NOMO-1 treated with dmso at 0.1 percent for 144 hours (cell line): ENCODE data around the gene MAD1L1.
"Not testable (repeated sequence)": the region's sequence is repeated elsewhere in the genome, so short reads cannot be mapped to it uniquely, and the experiment has no call there.

Source experiments
- DNase-seq: peaks from one replicate; lab custom pipeline; 2025; ENCODE audit not compliant: unreplicated experiment; lab: John Stamatoyannopoulos, UW

The MAD1L1 gene

GRCh38 chr7:2071133-2071832 is 161.5 kb downstream of the MAD1L1 start:
- DNase-seq: no peak

DNA sequence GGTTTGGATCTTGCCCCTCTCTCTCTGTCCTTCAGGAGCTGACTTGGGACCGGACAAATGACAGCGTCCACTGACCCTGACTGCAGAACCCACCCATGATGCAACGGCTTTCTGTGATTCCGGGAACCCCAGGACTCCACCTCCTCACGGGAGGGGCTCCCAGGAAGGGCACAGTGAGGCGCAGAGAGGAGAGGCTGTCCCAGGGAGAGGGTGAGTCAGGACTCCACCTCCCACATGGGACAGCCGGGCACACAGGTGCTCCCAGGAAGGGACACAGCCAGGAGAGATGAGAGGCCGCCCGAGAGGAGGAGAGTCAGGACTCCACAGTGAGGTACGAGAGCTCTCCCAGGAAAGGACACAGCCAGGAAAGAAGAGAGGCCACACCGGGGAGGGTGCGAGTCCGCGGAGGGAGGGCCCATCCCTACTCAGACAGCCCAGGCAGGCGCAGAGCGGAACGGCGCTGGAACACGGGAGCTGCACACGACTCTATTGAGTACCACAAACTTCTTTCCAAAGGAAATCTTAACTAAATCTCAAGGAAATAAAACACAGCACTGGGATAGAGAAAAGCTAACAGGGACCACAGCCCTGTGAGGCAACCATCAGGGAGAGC is 162.5 kb downstream of the MAD1L1 start:
- no peak for DNase-seq

DNA sequence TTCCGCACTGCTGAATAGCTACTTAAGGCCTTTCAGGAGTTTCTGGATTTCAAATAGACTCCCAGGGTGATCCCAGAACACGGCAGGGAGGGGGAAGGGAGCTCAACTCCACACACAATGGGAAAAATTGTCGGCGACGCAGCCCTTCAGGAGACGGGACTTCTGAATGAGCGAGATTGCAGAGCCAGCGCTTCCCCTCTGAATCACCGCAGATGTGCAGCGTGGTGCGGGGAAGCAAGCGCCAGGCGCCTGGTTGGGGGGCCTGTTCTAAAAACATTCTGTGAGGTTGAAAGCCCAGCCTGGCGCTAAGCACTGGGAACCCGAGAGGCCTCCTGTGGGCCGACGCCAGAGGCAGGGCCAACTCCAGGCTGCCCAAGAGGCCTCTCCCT is 163.3 kb downstream of the MAD1L1 start:
- no peak for DNase-seq

DNA sequence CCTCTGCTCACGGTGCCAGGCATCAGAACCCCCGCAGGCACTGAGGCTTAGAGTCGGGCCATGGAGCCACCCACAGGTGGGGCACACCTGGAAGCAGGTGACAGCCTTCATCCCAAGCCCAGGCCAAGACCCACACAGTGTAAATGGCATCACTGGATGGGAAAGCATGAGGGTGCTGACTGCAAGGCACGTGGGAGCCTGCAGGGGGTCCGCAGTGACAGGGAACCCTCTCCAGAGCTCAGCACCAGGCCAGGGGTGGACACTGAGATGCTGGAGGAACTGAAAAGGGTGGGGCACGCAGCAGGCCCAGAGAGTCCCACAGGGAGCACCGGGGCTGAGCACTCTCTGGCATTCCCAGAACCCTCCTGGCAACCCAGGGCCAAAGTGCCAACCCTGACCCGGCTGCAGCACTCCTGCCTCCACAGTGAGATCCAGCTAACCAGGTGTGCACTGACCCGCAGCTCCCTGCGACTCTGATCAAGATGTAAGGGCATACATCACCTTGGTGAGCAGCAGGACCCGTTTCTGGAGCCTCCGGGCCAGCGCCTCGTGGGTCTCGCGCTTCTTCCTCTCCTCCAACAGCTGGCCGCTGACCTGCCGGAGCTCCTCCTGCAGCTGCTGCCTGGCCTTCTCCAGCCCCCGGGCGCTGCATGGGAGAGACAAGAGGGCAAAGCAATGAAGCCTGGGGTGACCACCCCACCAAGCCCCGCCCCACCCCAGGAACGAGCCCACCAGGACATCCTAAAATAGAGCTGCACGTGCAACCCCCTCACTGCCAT is 163.9 kb downstream of the MAD1L1 start:
- no peak for DNase-seq

DNA sequence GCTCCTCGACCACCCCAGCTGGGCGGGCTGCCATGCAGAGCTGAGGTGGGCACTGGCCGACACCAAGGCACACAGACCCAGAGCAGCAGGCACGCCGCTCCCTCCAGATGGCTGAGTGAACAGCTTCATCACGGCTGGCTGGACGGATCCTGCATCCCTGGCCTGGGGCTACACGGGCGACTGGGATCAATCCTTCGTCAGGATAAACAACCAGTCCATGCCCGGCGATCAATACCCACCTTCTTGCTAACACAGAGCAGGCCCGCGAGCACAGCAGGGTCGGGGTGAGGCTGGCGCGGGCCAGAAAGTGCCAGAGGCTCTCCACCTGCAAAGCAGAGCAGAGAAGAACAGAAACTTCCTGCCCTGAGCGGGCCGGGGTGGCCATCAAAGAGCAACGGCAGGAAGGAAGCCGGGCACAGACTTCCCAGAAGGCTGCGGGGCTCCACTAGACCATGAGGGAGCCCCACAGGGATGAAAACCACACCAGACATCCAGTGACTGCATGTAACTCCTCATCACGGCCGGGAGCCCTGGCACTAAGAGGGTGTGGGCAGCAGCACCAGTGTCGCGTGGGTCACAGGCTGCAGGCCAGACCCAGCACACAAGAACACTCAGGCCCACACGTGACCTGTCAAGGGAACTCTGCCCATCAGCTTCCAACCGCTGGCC is 166.4 kb downstream of the MAD1L1 start:
- DNase-seq: no peak

DNA sequence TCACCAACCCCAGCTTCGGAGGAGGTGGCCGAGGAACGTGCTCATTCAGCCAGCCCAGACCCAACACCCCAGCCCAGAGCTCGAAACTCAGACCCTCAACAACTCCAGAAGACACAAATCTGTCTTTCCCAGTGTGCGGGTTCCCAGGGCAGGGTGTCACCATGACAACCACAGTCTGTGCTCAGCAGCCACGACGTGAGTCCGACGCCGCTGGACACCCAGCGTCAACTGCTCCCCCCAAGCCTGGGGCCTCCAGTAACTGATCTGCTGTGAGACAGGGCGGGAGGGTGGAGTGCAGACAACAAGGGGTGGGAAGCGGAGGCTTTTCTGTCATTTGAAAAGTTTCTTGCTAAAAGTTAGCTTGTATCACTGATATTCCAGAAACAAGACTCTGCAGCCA is 167.2 kb downstream of the MAD1L1 start:
- no peak for DNase-seq

DNA sequence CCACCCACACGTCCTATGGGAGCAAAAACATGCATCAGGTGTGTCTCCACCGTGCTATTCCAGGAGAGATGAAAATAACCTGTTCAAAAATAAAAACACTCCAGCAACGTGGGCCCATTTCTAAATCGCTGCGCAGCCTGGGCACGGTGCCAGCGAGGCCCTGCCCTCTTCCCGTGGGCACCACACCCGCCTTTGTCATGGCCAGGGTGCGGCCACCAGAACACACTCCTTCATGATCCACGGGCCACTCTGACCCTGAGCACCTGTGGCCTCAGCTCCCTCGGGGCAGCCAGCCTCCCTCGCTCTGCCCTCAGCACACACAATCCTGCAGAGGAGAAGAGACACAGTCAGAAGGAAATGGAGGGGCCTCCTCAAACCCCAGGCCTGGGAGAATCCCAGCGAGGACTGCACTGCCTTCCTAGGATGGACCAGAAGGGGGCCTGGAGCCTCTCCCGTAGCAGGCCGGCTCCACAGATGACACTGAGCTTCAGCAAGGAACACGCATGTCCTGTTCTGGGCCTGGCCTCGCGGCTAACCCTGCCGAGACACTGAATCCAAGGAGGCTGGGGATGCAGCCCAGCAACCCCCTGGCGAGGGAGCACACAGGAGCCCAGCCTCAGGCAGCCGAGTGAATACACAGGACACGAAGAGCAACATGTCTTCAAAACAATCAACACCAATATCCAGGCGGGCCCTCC is 169.0 kb downstream of the MAD1L1 start:
- DNase-seq: no peak

GRCh38 chr7:2062648-2063047 is 170.1 kb downstream of the MAD1L1 start:
- DNase-seq: no peak

- no peak for DNase-seq
Measured at GRCh38 chr7:2060701-2061100, 172.0 kb downstream of the MAD1L1 start.

DNA sequence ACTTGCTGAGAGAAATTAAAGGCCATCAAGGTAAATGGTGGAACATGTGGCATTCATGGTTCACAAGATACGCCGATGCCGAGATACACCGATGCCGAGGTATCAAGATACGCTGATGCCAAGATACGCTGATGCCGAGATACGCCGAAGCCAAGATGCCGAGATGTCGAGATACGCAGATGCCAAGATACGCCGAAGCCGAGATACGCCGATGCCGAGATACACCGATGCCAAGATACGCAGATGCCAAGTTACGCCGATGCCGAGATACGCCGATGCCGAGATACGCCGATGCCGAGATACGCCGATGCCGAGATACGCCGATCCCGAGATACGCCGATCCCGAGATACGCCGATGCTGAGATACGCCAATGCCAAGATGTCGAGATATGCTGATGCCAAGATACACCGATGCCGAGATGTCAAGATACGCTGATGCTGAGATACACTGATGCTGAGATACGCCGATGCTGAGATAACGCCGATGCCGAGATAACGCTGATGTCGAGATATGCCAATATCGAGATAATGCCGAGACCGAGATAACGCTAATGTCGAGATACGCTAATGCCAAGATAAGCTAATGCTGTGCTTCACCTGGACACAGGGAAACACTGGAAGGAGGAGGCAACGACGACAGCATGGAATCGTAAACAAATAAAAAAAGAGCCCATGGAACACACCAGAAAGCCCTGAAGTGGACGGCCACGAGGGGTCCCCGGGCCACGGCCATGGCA is 172.6 kb downstream of the MAD1L1 start:
- no peak for DNase-seq

DNA sequence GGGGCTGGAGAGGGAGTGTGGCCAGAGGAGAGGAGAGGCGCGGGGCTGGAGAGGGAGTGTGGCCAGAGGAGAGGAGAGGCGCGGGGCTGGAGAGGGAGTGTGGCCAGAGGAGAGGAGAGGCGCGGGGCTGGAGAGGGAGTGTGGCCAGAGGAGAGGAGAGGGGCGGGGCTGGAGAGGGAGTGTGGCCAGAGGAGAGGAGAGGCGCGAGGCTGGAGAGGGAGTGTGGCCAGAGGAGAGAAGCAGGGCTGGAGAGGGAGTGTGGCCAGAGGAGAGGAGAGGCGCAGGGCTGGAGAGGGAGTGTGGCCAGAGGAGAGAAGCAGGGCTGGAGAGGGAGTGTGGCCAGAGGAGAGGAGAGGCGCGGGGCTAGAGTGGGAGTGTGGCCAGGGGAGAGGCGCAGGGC is 174.5 kb downstream of the MAD1L1 start:
- DNase-seq: not testable (repeated sequence)

GRCh38 chr7:2055956-2056355 is 176.8 kb downstream of the MAD1L1 start:
- DNase-seq: no peak

DNA sequence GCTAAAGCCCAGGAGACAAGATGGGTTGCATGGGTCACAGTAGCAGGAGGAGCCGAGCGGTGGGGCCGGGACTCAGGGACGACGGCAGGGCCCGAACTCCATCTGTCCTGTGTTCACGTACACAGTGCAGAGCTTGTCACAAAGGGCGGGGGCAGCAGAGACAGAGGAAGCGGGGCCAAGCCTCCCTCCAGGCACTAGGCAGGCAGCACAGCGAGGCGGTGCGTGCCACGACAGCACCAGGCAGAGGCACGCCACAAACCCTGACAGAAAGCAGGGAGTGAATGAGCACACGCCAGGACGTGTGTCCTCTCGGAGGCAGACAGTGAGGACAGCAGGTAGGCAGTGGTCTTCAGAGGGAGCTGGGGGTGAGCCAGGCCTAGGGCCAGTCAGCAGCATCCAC is 177.8 kb downstream of the MAD1L1 start:
- DNase-seq: no peak

- DNase-seq: no peak
Measured at GRCh38 chr7:2053395-2053794, 179.3 kb downstream of the MAD1L1 start.

DNA sequence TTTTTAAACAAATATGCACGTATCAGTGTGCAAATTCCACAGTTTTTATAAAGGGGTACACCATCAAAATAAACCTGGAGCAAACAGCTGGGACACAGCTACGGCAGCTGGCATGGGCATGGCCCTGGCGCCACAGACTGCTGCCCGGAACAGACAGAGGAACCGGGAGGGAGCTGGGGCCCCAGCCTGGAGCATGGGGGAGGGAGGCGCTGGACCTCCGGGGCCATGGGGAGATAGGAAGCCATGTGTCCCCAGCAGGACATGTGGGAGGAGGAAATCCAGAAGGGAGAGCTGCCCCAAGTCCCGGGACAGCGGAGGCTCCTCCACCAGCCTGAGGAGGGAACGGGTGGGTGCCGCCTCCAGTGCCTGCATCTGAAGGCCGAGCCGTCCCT is 180.1 kb downstream of the MAD1L1 start:
- DNase-seq: no peak

DNA sequence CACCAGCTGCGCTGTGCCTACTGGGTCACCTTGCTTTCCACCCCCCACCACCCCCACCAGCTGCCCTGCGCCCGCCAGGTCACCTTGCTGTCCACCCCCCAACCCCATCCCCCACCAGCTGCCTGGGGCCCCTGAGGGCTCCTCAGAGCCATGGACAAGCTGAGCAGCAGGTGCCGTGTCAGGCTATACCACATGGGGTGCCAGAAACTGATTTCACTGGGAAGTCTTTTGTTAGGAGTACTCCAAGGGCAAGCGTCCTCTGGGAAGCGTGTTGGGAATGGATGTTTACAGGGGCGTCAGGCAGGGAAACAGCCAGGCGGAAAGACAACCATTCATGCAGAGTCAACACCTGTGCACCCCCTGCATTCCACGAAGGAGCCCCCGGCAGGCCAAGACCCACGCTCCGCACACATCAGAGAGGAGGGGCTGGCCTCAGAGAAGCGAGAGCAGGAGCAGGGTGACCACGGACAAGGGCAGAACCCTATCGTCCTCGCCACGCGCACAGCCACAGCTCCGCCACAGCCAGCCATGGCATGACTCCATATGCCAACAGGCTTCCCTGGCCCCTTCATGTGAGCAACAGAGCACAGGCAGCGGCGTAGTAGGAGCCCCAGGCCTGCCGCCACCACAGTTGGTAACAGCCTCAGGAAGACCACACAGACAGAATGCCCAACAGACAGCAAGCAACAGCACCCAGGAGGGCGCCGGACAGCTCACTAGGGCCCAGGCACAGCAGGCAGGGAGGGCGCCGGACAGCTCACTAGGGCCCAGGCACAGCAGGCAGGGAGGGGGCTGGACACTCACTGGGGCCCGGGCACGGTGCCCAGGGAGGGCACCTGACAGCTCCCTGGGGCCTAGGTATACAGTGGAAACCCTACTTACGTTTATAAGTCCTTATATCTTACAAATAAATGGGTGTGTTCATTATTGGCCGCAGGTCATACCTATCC is 180.8 kb downstream of the MAD1L1 start:
- DNase-seq: no peak

GRCh38 chr7:2050511-2050866 is 182.3 kb downstream of the MAD1L1 start:
- no peak for DNase-seq

GRCh38 chr7:2049782-2050510 is 182.8 kb downstream of the MAD1L1 start:
- no peak for DNase-seq
